Ascending aorta (tissue), 2 donors: Measurements from ENCODE around the gene KRT85. TPM values are rescaled to one million over a fixed set of nuclear protein-coding genes. Genes with fewer than 3 reads are reported as not detected.

ENCODE experiments used
- DNase-seq, 2 donors: peaks; one replicate each; pipeline ENCODE4 v3.0.0-alpha.2; 2019; ENCODE audit warnings: low spot score in 2 of 2
- H3K27ac ChIP-seq, 2 donors: fragments of 200-600 bp; sonication (generic); one replicate each; pipeline ENCODE4 v1.5.1; 2016 to 2017; ENCODE audit warnings: mild to moderate bottlenecking in 1 of 2
- H3K27me3 ChIP-seq: fragments of 200-600 bp; sonication (generic); one replicate; pipeline ENCODE4 v1.5.1; 2017
- H3K36me3 ChIP-seq, 2 donors: fragments of 200-600 bp; sonication (generic); one replicate each; pipeline ENCODE4 v1.5.1; 2016
- H3K4me1 ChIP-seq, 2 donors: fragments of 200-600 bp; sonication (generic); one replicate each; pipeline ENCODE4 v1.5.1; 2016 to 2017; ENCODE audit warnings: mild to moderate bottlenecking in 1 of 2
- H3K4me3 ChIP-seq, 2 donors: fragments of 200-600 bp; sonication (generic); one replicate each; pipeline ENCODE4 v1.5.1; 2016 to 2017; ENCODE audit warnings: mild to moderate bottlenecking in 1 of 2
- H3K9me3 ChIP-seq, 2 donors: fragments of 200-600 bp; sonication (generic); one replicate each; pipeline ENCODE4 v1.5.1; 2016
- CTCF ChIP-seq, 3 experiments: fragments of 200-600 bp in 2 of 3; fragments of 450-650 bp in 1 of 3; sonication (generic) in 2 of 3; IDR thresholded peaks; one replicate each; pipeline ENCODE4 v1.5.1; 2016 to 2019; ENCODE audit warnings: antibody characterized with exemption in 3 of 3, mild to moderate bottlenecking in 1 of 3, moderate library complexity in 1 of 3
- intact Hi-C: fragments of 100-400 bp; cut with DNase I; formaldehyde crosslinking; loops from one replicate; pipeline ENCODE4 v1.15.1; 2023
- total RNA-seq: library from RNA; depleted of rRNA; stranded (reverse); fragments of >200 nt; gene quantifications from one replicate; pipeline ENCODE4 v1.1.0, GENCODE V29; 2016

Gene KRT85
- total RNA-seq, 1 donor from 2014 or later: not detected

DNA sequence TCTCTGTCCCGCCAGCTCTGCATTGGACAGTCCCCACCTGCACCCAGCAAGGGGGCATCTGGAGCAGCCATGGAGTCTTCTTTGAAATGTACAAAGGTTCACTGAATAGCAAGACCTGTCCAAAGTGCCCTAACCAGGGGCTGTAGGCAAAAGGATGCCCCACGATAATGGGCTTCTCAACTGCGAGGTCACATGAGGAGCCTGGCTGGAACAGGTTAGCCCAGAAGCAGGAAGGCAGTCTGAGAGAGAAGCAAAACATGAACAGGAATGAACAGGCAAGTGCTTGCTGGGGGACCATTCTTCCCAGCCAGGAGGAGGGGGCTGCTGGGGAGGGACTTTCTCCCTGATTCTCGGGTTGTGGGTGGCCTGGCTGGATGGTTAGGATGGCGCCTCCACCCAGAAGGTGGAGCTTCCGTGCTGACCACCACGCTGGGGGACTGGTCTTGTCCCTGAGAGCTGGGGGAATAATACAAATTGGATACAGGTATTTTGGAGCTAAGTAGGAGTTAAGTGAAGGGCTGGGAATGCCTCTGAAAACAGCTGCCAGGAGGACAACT lies 7.1 kb downstream of the KRT85 start:
- H3K27me3 ChIP-seq: no peaks in the 10 kb centered on the region
- DNase-seq: no peak
- no peaks in the 10 kb centered on the region for H3K4me1 ChIP-seq
- no peak for TF ChIP-seq CTCF (IDR thresholded peaks at IDR 0.05)
- intact Hi-C loops: no loop called here
- H3K36me3 ChIP-seq: no peaks in the 10 kb centered on the region
- H3K4me3 ChIP-seq: no peak overlapping the region
- no peaks in the 10 kb centered on the region for H3K9me3 ChIP-seq
- H3K27ac ChIP-seq: no peak overlapping the region

GRCh38 chr12:52359621-52360061 lies 7.6 kb downstream of the KRT85 start:
- no peak for DNase-seq
- H3K27ac ChIP-seq: no peak overlapping the region
- no peak overlapping the region for H3K4me3 ChIP-seq
- no peaks in the 10 kb centered on the region for H3K4me1 ChIP-seq
- H3K9me3 ChIP-seq: no peaks in the 10 kb centered on the region
- H3K27me3 ChIP-seq: no peaks in the 10 kb centered on the region
- TF ChIP-seq CTCF (IDR thresholded peaks at IDR 0.05): no peak
- intact Hi-C loops: no loop called here
- H3K36me3 ChIP-seq: no peaks in the 10 kb centered on the region

GRCh38 chr12:52358575-52359350 lies 8.5 kb downstream of the KRT85 start:
- Histone ChIP-seq H3K9me3 (no peaks in the 10 kb centered on the region), H3K4me1 (no peaks in the 10 kb centered on the region), H3K27ac (no peak overlapping the region), H3K27me3 (no peaks in the 10 kb centered on the region), H3K4me3 (no peak overlapping the region), H3K36me3 (no peaks in the 10 kb centered on the region)
- DNase-seq: peak in 1 of 2 donors; percentile 50
- TF ChIP-seq CTCF (IDR thresholded peaks at IDR 0.05): no peak
- intact Hi-C loops: no loop called here

DNA sequence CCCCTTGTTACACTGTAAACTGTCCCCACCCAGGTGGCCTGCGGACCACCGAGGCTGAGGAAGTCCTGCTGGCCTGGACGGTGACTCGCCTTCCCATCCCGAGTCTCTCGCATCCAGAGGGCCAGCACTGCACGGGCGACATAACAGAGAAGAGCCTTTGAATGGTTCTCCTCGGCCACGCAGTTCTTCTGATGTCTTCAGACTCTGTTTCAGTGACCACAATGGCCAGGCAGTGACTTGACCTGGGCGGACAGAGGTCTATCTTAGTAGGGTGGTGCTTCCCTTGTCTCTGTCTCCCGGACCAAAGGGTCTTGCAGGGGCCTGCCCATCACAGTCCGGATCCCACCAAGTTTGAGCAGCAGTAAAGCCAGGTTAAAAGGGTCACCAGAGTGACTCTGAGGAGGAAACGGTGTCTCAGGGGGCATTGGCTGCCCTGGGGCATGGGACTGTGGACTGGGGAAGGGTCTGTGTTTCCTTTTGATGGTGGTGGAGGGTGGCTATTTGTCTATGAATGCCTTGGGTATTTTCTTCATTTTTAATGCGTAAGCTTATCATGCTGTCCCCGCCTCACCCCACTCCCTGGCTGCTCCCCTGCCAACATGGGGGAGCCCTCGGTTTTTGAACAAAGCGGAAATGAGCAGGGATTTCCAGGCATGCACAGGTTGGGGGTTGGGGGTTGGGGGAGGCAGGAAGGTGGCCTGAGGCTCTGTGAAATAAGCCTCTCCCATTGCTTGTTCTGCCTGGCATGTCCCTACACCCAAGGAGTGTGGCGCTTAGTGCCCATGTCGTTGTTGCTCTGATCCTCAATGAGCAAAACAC lies 10.3 kb downstream of the KRT85 start:
- intact Hi-C loops: no loop called here
- H3K4me1 ChIP-seq: no peaks in the 10 kb centered on the region
- peak in 1 of 2 donors; percentile 18 for DNase-seq
- H3K9me3 ChIP-seq: no peaks in the 10 kb centered on the region
- no peaks in the 10 kb centered on the region for H3K36me3 ChIP-seq
- H3K27ac ChIP-seq: no peak overlapping the region
- H3K27me3 ChIP-seq: no peaks in the 10 kb centered on the region
- no peak overlapping the region for H3K4me3 ChIP-seq
- TF ChIP-seq CTCF (IDR thresholded peaks at IDR 0.05): no peak

GRCh38 chr12:52356031-52356761 lies 11.1 kb downstream of the KRT85 start:
- Histone ChIP-seq H3K36me3 (no peaks in the 10 kb centered on the region), H3K4me1 (peaks cover 0 to 2% of the 10 kb centered on the region in 2 donors), H3K9me3 (no peaks in the 10 kb centered on the region), H3K27ac (no peak overlapping the region), H3K4me3 (no peak overlapping the region), H3K27me3 (no peaks in the 10 kb centered on the region)
- intact Hi-C loops: no loop called here
- DNase-seq: peak in 1 of 2 donors; percentile 61
- TF ChIP-seq CTCF (IDR thresholded peaks at IDR 0.05): no peak
